Fibroblast of lung (primary cell): ENCODE data around the gene BRME1. TPM values are rescaled to one million over a fixed set of nuclear protein-coding genes. Genes with fewer than 3 reads are reported as not detected.

Source experiments
- DNase-seq, 2 donors: peaks; one replicate each; pipeline versions ENCODE4 v3.0.0 to v3.0.0-alpha.2; 2010; ENCODE audit warnings: low read depth in 2 of 2
- H2AFZ ChIP-seq: 2 replicates; pipeline ENCODE4 v1.5.1; 2012; ENCODE audit warnings: low read length, control low read depth, inconsistent platforms
- H3K27ac ChIP-seq: 2 replicates; pipeline ENCODE4 v1.5.1; 2011; ENCODE audit warnings: low read length, control low read depth; ENCODE audit not compliant: insufficient read depth
- H3K27me3 ChIP-seq: 2 replicates; pipeline ENCODE4 v1.5.1; 2011; ENCODE audit warnings: mild to moderate bottlenecking, low read length; ENCODE audit not compliant: control insufficient read depth, insufficient read depth
- H3K36me3 ChIP-seq: 2 replicates; pipeline ENCODE4 v1.5.1; 2011; ENCODE audit warnings: low read length; ENCODE audit not compliant: control insufficient read depth, insufficient read depth
- H3K4me1 ChIP-seq: 2 replicates; pipeline ENCODE4 v1.5.1; 2011; ENCODE audit warnings: low read length; ENCODE audit not compliant: control insufficient read depth, insufficient read depth; ENCODE audit errors: extremely low read depth
- H3K4me2 ChIP-seq: 2 replicates; pipeline ENCODE4 v1.5.1; 2011; ENCODE audit warnings: low read length, control low read depth; ENCODE audit not compliant: insufficient read depth; ENCODE audit errors: extremely low read depth
- H3K4me3 ChIP-seq, 4 experiments: fragments of 200-600 bp in 1 of 4; sonication (generic) in 1 of 4; replicated peaks in 1 of 4; 2 replicates each; pipeline ENCODE4 v1.5.1; 2011 to 2016; ENCODE audit warnings: low read length in 4 of 4, low read depth in 3 of 4, mild to moderate bottlenecking in 3 of 4, control low read depth in 2 of 4, inconsistent platforms in 1 of 4, mixed read lengths in 1 of 4; ENCODE audit not compliant: insufficient read depth in 1 of 4; ENCODE audit errors: control extremely low read depth in 1 of 4
- H3K79me2 ChIP-seq: 2 replicates; pipeline ENCODE4 v1.5.1; 2012; ENCODE audit warnings: mild to moderate bottlenecking, low read length, inconsistent platforms; ENCODE audit not compliant: control insufficient read depth, insufficient read depth
- H3K9ac ChIP-seq: 2 replicates; pipeline ENCODE4 v1.5.1; 2011; ENCODE audit warnings: mild to moderate bottlenecking, low read length, control low read depth; ENCODE audit not compliant: insufficient read depth
- H3K9me3 ChIP-seq: 2 replicates; pipeline ENCODE4 v1.5.1; 2012; ENCODE audit warnings: low read depth, low read length; ENCODE audit not compliant: control insufficient read depth, insufficient read depth
- H4K20me1 ChIP-seq: 2 replicates; pipeline ENCODE4 v1.5.1; 2011; ENCODE audit warnings: low read length; ENCODE audit not compliant: control insufficient read depth, insufficient read depth; ENCODE audit errors: extremely low read depth
- CTCF ChIP-seq, 2 donors: IDR thresholded peaks in 1 of 2; conservative IDR thresholded peaks in 1 of 2; 1 replicate in 1 of 2; 2 replicates in 1 of 2; pipeline ENCODE4 v1.5.1; 2011 to 2012; ENCODE audit warnings: low read length in 2 of 2, control low read depth in 1 of 2, inconsistent platforms in 1 of 2, low read depth in 1 of 2, mild to moderate bottlenecking in 1 of 2
- EZH2 ChIP-seq: IDR thresholded peaks from 2 replicates; pipeline ENCODE4 v1.5.1; 2012; ENCODE audit warnings: low read length, control low read depth, mild to moderate bottlenecking; ENCODE audit errors: missing control alignments
- polyA plus RNA-seq, 2 donors: library from polyadenylated mRNA; depleted of rRNA in 1 of 2; stranded (reverse) in 1 of 2; unstranded in 1 of 2; fragments of >200 nt; gene quantifications; 2 replicates each; pipeline ENCODE4 v1.2.1, GENCODE V29; 2011 to 2012; ENCODE audit warnings: missing spikeins in 1 of 2
- total RNA-seq: library from RNA; depleted of rRNA; stranded (reverse); fragments of >200 nt; gene quantifications from 2 replicates; pipeline ENCODE4 v1.2.1, GENCODE V29; 2014

Gene BRME1
- total and polyA plus RNA-seq, 2 donors (not counting 1 experiment from before 2014, with no cell fraction given) = 0.23 to 0.83 TPM

- Histone ChIP-seq H3K4me2 (no peak overlapping the region), H3K27ac (no peak overlapping the region), H3K9me3 (no peaks in the 10 kb centered on the region), H3K4me3 (no peak overlapping the region), H4K20me1 (no peaks in the 10 kb centered on the region), H3K4me1 (no peaks in the 10 kb centered on the region), H3K9ac (no peak overlapping the region), H2AFZ (no peak overlapping the region), H3K79me2 (no peaks in the 10 kb centered on the region), H3K36me3 (no peaks in the 10 kb centered on the region), H3K27me3 (no peaks in the 10 kb centered on the region)
- DNase-seq = no peak
- TF ChIP-seq EZH2 (no peak), CTCF (conservative IDR thresholded peaks at IDR 0.05 in 1 of 2, IDR thresholded peaks at IDR 0.05 in 1 of 2; ENCODE audit: low read depth in 1 of 2, low read length in 2 of 2) (no peak)
Measured at GRCh38 chr19:13899393-13899792, 6.5 kb downstream of the BRME1 start.

DNA sequence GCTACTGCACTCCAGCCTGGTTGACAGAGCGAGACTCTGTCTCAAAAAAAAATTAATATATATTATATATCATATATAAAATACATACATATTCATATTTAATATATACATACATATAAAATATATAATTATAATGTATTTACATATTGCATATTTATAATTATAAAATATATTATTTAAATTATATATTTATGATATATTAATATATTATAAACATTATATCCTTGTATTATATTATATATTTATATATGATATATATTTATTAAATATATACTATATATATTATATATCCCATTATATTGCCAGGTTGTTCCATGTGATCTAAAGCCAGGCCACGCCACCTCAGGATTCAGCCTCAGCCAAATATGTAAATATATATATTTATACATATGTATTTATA lies 9.7 kb downstream of the BRME1 start:
- no peaks in the 10 kb centered on the region for H3K9me3 ChIP-seq
- no peak overlapping the region for H3K4me2 ChIP-seq
- H3K79me2 ChIP-seq = no peaks in the 10 kb centered on the region
- TF ChIP-seq EZH2 = no peak
- no peak for TF ChIP-seq CTCF (conservative IDR thresholded peaks at IDR 0.05 in 1 of 2, IDR thresholded peaks at IDR 0.05 in 1 of 2; ENCODE audit: low read depth in 1 of 2, low read length in 2 of 2)
- H4K20me1 ChIP-seq = no peaks in the 10 kb centered on the region
- no peak overlapping the region for H3K4me3 ChIP-seq
- H2AFZ ChIP-seq = no peak overlapping the region
- H3K27me3 ChIP-seq = no peaks in the 10 kb centered on the region
- no peak overlapping the region for H3K27ac ChIP-seq
- no peaks in the 10 kb centered on the region for H3K4me1 ChIP-seq
- H3K36me3 ChIP-seq = no peaks in the 10 kb centered on the region
- H3K9ac ChIP-seq = no peak overlapping the region
- DNase-seq = no peak

DNA sequence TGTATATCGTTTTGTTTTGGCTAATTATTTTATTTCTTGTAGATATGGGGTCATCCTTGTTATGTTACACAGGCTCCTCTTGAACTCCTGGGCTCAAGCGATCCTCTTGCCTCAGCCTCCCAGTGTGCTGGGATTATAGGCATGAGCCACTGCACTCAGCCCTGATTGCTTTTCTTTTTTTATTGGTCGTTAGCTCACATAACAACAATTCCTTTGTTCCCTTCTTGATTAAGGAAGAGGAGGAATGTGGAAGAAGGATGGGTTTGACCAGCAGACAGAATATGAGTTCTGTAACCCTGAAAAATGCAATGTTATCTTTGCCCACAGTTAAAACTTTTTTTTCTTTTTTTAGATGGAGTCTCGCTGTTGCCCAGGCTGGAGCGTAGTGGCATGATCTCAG lies 11.4 kb downstream of the BRME1 start:
- H3K79me2 ChIP-seq = no peaks in the 10 kb centered on the region
- no peaks in the 10 kb centered on the region for H3K27me3 ChIP-seq
- no peaks in the 10 kb centered on the region for H3K9me3 ChIP-seq
- H4K20me1 ChIP-seq = no peaks in the 10 kb centered on the region
- H3K4me1 ChIP-seq = no peaks in the 10 kb centered on the region
- no peak overlapping the region for H3K27ac ChIP-seq
- H3K4me3 ChIP-seq = no peak overlapping the region
- no peak overlapping the region for H3K9ac ChIP-seq
- H3K4me2 ChIP-seq = no peak overlapping the region
- H3K36me3 ChIP-seq = no peaks in the 10 kb centered on the region
- no peak for DNase-seq
- no peak overlapping the region for H2AFZ ChIP-seq
- TF ChIP-seq CTCF (conservative IDR thresholded peaks at IDR 0.05 in 1 of 2, IDR thresholded peaks at IDR 0.05 in 1 of 2; ENCODE audit: low read depth in 1 of 2, low read length in 2 of 2) (no peak), EZH2 (no peak)
